GM18505 (cell line): ENCODE data around the gene L3MBTL4.

Source experiments
- ATAC-seq: cut with Tn5 transposase; IDR thresholded peaks from one replicate; pipeline ENCODE4 v1.9.1; 2021; ENCODE audit not compliant: unreplicated experiment
- POLR2A ChIP-seq: IDR thresholded peaks from 4 replicates; pipeline ENCODE4 v1.6.1; 2011; ENCODE audit warnings: borderline replicate concordance; ENCODE audit not compliant: insufficient read depth, insufficient read length; ENCODE audit errors: extremely low read depth

L3MBTL4 gene

DNA sequence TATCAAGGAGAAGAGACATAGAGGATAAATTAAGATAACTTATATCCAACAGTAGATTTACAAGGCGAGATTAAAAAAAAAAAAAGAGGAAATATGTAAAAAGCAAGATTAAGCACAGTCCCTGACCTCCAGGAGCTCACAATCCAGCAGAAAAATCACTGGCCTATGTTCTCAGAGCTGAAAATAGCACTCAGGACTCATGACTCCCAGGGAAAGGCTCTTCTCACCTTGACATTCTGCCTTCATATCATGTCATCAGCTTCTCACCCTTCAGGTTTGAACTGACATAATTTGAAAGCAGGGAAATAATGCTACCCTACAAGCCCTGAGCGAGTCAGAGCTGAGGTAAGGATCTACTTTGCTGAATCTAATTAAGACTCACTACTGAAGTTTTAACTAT is 82.8 kb downstream of the L3MBTL4 start:
- no peak for TF ChIP-seq POLR2A
- no peak for ATAC-seq

DNA sequence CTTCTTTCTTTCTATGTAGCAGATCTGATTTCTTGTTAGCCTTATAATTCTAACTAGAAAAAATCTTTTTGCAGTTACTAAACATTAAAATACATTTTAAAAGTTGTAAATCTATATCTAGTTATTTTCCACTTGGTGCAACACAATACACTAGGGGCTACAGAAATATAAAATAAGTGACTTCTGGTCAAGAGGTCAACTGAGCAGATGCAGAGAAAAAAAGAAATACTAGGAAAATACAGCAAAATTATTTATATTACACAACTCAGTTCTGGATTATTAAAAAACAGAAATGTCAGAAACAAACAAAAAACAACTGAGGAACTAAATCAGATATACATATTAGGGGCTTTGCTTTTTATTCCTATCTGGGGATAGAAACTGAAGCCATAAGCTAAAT is 83.9 kb downstream of the L3MBTL4 start:
- TF ChIP-seq POLR2A: no peak
- ATAC-seq: no peak

DNA sequence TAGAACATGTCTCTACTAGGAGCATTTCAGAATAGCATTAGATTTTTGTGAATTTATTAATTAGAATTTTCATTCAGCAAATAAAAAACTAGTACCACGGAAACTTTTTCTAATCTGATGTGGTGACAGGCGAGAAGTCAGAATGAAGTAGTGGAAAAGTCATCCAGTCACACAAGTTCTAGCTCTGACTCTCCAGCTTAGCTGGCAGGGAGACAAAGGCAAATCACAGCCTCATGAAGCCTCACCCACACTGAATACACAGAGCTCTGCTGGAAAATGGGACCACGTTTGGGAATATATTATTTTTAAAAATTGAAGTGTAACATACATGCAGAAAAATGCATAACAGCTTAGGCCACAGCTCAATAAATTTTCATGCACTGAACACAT is 86.1 kb downstream of the L3MBTL4 start:
- no peak for TF ChIP-seq POLR2A
- no peak for ATAC-seq

DNA sequence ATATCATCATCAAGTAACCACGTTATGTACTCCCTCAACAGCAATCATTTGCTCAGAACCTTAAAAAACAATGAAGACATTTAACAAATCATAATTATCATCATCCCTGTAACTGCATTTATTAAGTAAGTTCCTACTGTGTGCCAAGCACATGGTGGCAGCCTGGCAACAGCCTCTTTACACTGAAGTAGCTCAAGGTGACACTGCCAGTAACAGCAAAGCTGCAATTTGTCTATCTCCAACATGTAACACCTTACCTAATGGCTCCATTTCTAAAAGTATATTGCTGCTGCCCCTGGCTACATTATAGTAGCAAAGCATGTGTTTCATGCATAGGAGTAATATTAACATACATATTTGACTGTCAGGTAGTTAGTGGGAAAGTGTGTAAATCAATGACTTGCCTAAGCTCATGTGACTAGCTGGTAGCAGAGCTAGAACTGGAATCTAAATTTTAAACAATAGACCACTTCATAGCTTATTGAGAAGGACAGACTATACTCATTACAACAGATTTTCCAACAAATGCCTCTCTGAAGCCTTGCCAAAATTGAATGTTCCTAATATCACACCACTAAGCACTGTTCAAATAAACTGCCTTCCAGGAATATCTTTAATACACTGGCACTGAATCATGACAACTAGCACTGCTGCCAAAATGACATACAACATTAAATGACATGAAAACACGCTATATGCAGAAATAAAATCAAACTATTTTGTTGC is 86.7 kb downstream of the L3MBTL4 start:
- no peak for ATAC-seq
- no peak for TF ChIP-seq POLR2A

GRCh38 chr18:6327485-6327884 is 87.2 kb downstream of the L3MBTL4 start:
- no peak for ATAC-seq
- TF ChIP-seq POLR2A: no peak

DNA sequence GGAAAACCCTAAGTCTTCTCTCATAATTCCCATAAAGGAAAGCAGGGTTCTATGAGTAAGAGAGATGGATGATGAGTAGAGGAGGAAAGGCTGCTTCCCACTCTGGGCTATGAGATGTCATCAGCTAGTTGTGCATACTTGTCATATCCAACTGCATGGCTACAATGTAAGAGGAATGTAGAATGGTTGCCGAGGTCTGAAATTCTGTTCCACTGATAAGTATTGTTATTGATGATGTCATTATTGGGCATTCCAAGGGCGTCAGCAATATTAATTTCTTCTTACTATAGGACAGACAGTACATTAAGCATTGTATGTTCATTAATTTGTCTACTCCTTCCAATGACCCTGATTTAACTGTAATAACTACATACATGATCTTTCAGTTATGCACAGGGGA is 88.1 kb downstream of the L3MBTL4 start:
- no peak for ATAC-seq
- TF ChIP-seq POLR2A: no peak

DNA sequence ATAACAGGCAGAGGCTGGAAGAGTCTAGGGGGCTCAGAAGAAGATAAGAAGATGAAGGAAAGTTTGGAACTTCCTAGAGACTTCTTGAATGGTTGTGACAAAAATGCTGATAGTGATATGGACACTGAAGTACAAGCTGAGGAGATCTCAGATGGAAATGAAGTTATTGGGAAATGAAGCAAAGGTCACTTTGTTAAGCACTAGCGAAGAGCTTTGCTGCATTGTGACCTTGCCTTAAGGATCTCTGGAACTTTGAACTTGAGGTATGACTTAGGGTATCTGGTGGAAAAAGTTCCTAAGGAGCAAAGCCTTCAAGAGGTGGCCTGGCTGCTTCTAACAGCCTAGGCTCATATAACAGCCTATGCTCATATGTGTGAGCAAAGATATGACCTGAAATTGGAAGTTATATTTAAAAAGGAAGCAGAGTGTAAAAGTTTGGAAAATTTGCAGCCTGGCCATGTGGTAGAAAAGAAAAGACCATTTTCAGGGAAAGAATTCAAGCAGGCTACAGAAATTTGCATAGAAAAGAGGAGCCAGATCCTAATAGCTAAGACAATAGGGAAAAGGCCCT is 91.3 kb downstream of the L3MBTL4 start:
- TF ChIP-seq POLR2A: no peak

DNA sequence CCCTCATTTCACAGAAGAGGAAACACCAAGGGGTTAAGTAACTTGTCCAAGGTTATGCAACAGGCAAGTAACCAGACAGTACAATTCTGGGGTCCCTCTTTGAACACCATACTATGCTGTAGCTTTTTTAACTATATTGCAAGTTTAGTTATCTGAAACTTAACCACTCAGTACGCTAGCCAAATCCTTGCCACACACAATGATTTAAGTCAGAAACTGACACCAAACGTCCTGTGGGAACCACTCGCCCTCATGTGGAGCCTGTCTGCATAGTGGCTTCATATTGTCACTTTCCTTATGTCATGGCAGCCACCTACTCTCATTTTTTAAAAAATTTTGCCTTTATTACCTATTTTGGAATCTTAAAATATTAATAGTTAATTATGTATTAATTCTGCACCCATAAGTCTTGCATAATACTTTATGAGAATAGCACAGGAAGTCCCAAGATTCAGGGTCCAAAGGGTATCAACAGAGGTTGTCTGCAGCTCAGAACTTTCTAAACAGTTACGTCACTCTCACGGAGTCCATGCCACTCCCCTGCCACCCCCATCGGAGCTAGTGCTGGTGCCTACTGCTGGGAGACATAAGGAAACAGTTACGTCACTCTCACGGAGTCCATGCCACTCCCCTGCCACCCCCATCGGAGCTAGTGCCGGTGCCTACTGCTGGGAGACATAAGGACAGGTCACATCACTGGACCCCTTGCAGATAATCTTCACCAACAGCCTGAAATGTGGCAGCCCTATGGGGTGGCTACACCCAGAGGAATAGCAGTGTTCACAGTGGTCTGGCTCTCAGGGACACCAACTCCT is 99.0 kb downstream of the L3MBTL4 start:
- ATAC-seq: no peak
- TF ChIP-seq POLR2A: no peak

More for the DNA sequence above, 91.3 kb downstream of the L3MBTL4 start:
- no peak for ATAC-seq

DNA sequence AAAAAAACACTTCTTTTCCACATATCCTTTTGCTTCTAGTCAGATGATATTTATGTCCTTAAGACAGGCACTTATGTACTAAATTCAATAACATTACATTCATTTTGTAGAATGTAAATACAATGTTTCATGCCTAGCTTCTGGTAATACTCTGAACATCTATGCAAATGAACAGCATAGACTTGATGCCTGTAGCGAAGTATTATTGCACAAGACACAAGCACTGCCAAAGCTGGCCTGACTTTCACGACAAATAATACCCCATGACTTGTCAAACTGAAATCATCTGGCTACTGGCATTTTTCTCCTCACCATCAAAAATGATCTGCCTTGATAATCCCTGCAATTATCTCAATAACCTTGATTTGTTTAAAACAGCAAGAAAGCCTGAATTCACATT is 101.3 kb downstream of the L3MBTL4 start:
- TF ChIP-seq POLR2A: no peak

GRCh38 chr18:6311456-6312215 is 103.1 kb downstream of the L3MBTL4 start:
- no peak for ATAC-seq
- TF ChIP-seq POLR2A: no peak

More for the DNA sequence above, 101.3 kb downstream of the L3MBTL4 start:
- ATAC-seq: no peak

DNA sequence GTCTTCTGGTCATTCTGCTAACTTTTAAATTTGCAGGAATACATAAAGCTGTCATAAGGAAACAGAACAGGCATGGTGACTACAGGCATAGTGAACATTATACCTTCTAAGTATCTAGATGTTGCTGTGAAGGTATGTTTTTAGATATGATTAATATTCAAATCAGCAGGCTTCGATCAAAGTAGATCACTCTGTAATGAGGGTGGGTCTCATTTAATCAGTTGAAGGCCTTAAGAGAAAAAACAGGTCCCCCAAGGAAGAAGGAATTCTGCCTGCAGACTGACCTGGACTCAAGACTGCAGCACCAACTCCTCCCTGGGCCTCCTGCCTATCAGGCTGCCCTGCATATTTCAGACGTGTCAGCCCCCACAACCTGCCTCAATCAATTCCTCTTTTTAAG is 104.0 kb downstream of the L3MBTL4 start:
- ATAC-seq: no peak
- TF ChIP-seq POLR2A: no peak

DNA sequence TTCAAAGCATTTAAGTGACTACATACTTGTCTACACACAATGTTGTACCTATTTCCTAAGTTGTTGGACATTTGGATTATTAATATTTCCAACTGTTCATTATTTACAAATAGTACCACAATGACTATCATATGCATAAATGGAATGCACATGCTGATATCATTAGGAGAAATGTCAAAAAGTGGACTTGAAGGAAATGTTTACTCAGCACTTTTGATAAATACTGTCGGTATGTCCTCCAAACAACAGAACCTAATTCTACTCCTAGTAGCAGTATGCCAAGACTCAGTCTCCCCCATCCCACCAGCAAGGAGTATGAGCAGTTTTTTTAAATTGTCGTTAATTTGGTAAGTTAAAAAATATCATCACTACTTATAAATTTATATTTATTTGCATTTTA is 116.8 kb downstream of the L3MBTL4 start:
- ATAC-seq: no peak
- no peak for TF ChIP-seq POLR2A

DNA sequence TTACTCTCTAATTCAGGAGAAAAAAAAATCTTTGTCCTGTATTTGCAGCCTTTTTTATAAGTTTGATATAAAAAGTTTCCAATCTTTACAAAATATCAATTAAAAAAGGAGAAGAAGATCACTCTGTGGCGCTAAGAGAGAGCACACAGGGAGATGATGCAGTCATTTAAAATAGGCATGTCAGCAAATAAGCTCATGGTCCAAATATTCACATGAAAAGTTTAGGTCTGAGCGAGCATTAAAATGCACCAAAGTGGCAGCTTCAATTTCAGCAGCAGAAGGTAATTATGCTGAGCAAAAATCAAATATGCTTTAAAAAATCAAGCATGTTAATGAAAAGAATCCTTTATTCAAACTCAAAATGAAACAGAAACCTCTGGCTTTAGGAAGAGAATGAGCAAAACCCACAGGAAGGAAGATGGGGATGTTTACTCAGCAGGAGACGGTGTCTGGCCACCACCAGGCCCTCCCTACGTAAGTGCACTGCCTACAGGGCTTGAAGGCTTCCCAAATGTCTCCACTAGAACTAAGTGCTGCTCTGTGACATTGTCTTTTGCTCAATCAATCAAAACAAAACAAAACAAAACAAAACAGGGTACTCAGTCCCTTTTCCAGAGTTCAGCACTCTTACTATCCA is 120.4 kb downstream of the L3MBTL4 start:
- no peak for ATAC-seq

More for the DNA sequence above, 120.4 kb downstream of the L3MBTL4 start:
- no peak for TF ChIP-seq POLR2A
